ENCODE data around the gene ROBO1. TPM values are rescaled to one million over a fixed set of nuclear protein-coding genes. Genes with fewer than 3 reads are reported as not detected.

Gene ROBO1
- total and polyA plus RNA-seq, 12 donors, result 6.4 to 144 (median 43.9) TPM

DNA sequence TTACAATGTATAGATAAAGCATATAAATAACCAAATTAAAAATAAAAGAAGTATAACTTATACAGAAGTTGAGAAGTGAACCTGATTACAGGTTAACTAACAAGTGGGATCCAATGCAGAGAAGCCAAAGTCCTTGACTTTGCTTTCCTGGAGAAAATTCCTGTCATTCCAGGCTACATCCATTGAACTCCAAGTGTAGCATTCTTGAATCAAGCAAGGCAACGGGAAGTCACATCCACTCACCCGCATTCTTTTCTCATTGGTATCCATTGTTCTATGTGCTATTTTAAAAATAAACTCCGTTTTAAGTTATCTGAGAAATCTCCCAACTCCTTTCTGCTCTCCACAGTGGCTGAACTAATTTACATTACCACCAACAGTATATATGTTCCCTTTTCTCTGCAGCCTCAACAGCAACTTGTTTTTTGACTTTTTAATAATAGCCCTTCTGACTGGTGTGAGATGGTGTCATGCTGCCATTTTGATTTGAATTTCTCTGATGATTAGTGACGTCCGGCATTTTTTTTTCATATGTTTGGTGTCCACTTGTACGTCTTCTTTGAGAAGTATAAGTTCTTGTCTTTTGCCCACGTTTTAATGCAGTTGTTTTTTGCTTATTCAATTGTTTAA is 534.3 kb downstream of the ROBO1 start:
- no peak for DNase-seq
- Histone ChIP-seq H3K9me3 (replicated peaks in 1 of 3) (no peaks in the 10 kb centered on the region), H3K27ac (no peak overlapping the region), H3K4me3 (no peak overlapping the region), H3K36me3 (replicated peaks in 1 of 2) (no peaks in the 10 kb centered on the region), H3K4me1 (replicated peaks in 1 of 2) (no peaks in the 10 kb centered on the region), H3K27me3 (no peaks in the 10 kb centered on the region)
- TF ChIP-seq CTCF (IDR thresholded peaks at IDR 0.05) (no peak), POLR2A (IDR thresholded peaks at IDR 0.05) (no peak)
- 69 to 80% (median 70%) methylated on average over 7 of the region's 7 CpGs for WGBS, 4 donors
- intact Hi-C loops (cut with DNase I), result no loop called here

GRCh38 chr3:79230266-79230665 is 537.5 kb downstream of the ROBO1 start:
- intact Hi-C loops (cut with DNase I), result no loop called here
- TF ChIP-seq POLR2A (IDR thresholded peaks at IDR 0.05) (no peak), CTCF (IDR thresholded peaks at IDR 0.05) (no peak)

DNA sequence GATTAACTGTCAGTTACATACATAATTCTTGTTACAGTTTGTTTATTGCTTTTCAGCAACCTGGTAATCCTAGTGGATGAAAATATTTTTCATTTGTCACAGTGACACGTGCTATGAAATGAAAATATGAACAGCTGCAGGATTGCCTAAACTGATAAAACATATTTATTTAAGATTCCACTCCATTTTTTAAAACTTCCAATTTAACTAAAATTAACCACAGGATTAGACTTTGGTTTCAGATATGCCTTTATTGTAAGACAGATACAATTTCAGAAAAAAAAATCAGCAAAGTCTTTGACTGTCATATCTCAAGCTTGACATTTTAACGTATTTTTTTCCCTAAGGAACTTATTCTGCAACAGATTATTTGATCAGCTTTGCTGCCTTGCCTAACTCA is 550.7 kb downstream of the ROBO1 start:
- no peaks in the 10 kb centered on the region for H3K9me3 ChIP-seq (replicated peaks in 1 of 3)
- intact Hi-C loops (cut with DNase I), result no loop called here
- H3K27me3 ChIP-seq, result no peaks in the 10 kb centered on the region
- H3K4me3 ChIP-seq, result no peak overlapping the region
- TF ChIP-seq POLR2A (IDR thresholded peaks at IDR 0.05) (no peak), CTCF (IDR thresholded peaks at IDR 0.05) (no peak)
- H3K36me3 ChIP-seq (replicated peaks in 1 of 2), result no peaks in the 10 kb centered on the region
- WGBS, 4 donors, result 47 to 72% (median 52%) methylated on average over 2 of the region's 2 CpGs
- no peak overlapping the region for H3K27ac ChIP-seq
- no peak for DNase-seq
- H3K4me1 ChIP-seq (replicated peaks in 1 of 2), result no peaks in the 10 kb centered on the region

More at GRCh38 chr3:79230266-79230665, 537.5 kb downstream of the ROBO1 start:
- WGBS, 4 donors, result 86 to 95% (median 90%) methylated on average over 1 of the region's 1 CpG
- H3K4me1 ChIP-seq (replicated peaks in 1 of 2), result no peaks in the 10 kb centered on the region
- no peak overlapping the region for H3K27ac ChIP-seq
- no peak overlapping the region for H3K4me3 ChIP-seq
- no peaks in the 10 kb centered on the region for H3K9me3 ChIP-seq (replicated peaks in 1 of 3)
- no peaks in the 10 kb centered on the region for H3K36me3 ChIP-seq (replicated peaks in 1 of 2)
- no peak for DNase-seq
- no peaks in the 10 kb centered on the region for H3K27me3 ChIP-seq

GRCh38 chr3:79215286-79215685 is 552.5 kb downstream of the ROBO1 start:
- Histone ChIP-seq H3K4me1 (replicated peaks in 1 of 2) (no peaks in the 10 kb centered on the region), H3K36me3 (replicated peaks in 1 of 2) (no peaks in the 10 kb centered on the region), H3K9me3 (replicated peaks in 1 of 3) (no peaks in the 10 kb centered on the region), H3K27me3 (no peaks in the 10 kb centered on the region), H3K27ac (no peak overlapping the region), H3K4me3 (no peak overlapping the region)
- TF ChIP-seq POLR2A (IDR thresholded peaks at IDR 0.05), result no peak
- TF ChIP-seq CTCF (IDR thresholded peaks at IDR 0.05), result no peak
- no peak for DNase-seq
- intact Hi-C loops (cut with DNase I), result no loop called here
- WGBS, 4 donors, result 32 to 33% (median 32%) methylated on average over 4 of the region's 4 CpGs
